K562 (cell line): ENCODE results near the gene COPS6. TPM values are rescaled to one million over a fixed set of nuclear protein-coding genes. Genes with fewer than 3 reads are reported as not detected.

Experiments used
- ATAC-seq: fragments of 200-7000 bp; cut with Tn5 transposase; 3 replicates; pipeline ENCODE4 v1.9.1; 2020; ENCODE audit warnings: moderate library complexity
- BruUV-seq: library from RNA; stranded (reverse); fragments of 400-500 nt; replicated peaks from 2 replicates; lab custom pipeline; 2021; lab: Mats Ljungman, UMichigan
- CTCF ChIA-PET: fragments of 300-600 bp; formaldehyde crosslinking; extraction: SDS; loops from one replicate; lab custom pipeline; 2021; ENCODE audit warnings: low intra/inter-chr PET ratio; lab: Yijun Ruan, JAX
- POLR2A ChIA-PET: fragments of 300-600, 350-650 bp; sonication (Branson Sonifier 250); formaldehyde crosslinking; extraction: SDS; loops from one replicate; lab custom pipeline; 2021; ENCODE audit warnings: antibody characterized with exemption, inconsistent platforms; lab: Yijun Ruan, JAX
- DNase-seq, 4 experiments: peaks; one replicate each; pipeline versions ENCODE4 v3.0.0 to v3.0.0-alpha.2; 2011 to 2018; ENCODE audit warnings: low spot score in 3 of 4, mixed read lengths in 3 of 4; ENCODE audit errors: extremely low read depth in 1 of 4
- FAIRE-seq: peaks from 2 replicates; lab custom pipeline; 2011; peaks lifted over from hg19 to GRCh38; lab: Jason Lieb, UNC
- H2AFZ ChIP-seq: 2 replicates; pipeline ENCODE4 v1.6.0; 2011; ENCODE audit warnings: low read depth, low read length, control low read depth, inconsistent platforms
- H3K27ac ChIP-seq: fragments of 200-600 bp; 3 replicates; pipeline ENCODE4 v1.8.0; 2011; ENCODE audit warnings: low read depth, mild to moderate bottlenecking, control low read depth, inconsistent platforms, low read length, moderate library complexity, mixed read lengths; ENCODE audit errors: extremely low read depth
- H3K27me3 ChIP-seq, 2 experiments: fragments of 300-600 bp in 1 of 2; 2 replicates in 1 of 2; 3 replicates in 1 of 2; pipeline versions ENCODE4 v1.6.0 to v1.8.0; 2011; ENCODE audit warnings: inconsistent platforms in 2 of 2, low read length in 2 of 2, mild to moderate bottlenecking in 1 of 2, mixed read lengths in 1 of 2, moderate library complexity in 1 of 2; ENCODE audit not compliant: control insufficient read depth in 2 of 2, insufficient read depth in 2 of 2
- H3K36me3 ChIP-seq: fragments of 300-600 bp; 3 replicates; pipeline ENCODE4 v1.8.0; 2011; ENCODE audit warnings: mild to moderate bottlenecking, low read length, inconsistent platforms; ENCODE audit not compliant: control insufficient read depth, insufficient read depth
- H3K4me1 ChIP-seq, 2 experiments: fragments of 200-600 bp in 1 of 2; replicated peaks in 1 of 2; 2 replicates in 1 of 2; 3 replicates in 1 of 2; pipeline versions ENCODE4 v1.5.1 to v1.8.0; 2011; ENCODE audit warnings: inconsistent platforms in 2 of 2, low read length in 2 of 2, mild to moderate bottlenecking in 1 of 2, mixed read lengths in 1 of 2, moderate library complexity in 1 of 2; ENCODE audit not compliant: control insufficient read depth in 2 of 2, insufficient read depth in 2 of 2
- H3K4me2 ChIP-seq: 2 replicates; pipeline ENCODE4 v1.6.1; 2011; ENCODE audit warnings: low read length, control low read depth, inconsistent platforms, mixed read lengths; ENCODE audit not compliant: insufficient read depth
- H3K4me3 ChIP-seq: fragments of 200-600 bp; sonication (generic), shearing (Covaris generic); 2 replicates; pipeline ENCODE4 v1.5.1; 2016; ENCODE audit warnings: control low read depth, inconsistent platforms
- H3K79me2 ChIP-seq: fragments of 200-600 bp; 3 replicates; pipeline ENCODE4 v1.8.0; 2011; ENCODE audit warnings: low read length, inconsistent platforms; ENCODE audit not compliant: control insufficient read depth, insufficient read depth
- H3K9ac ChIP-seq, 2 experiments: 2 replicates each; pipeline versions ENCODE4 v1.6.0 to v1.6.1; 2011; ENCODE audit warnings: low read depth in 2 of 2, low read length in 2 of 2, control low read depth in 1 of 2, inconsistent platforms in 1 of 2, mild to moderate bottlenecking in 1 of 2, mixed read lengths in 1 of 2; ENCODE audit not compliant: insufficient read depth in 1 of 2
- H3K9me1 ChIP-seq: one replicate; pipeline ENCODE4 v1.6.0; 2011; ENCODE audit warnings: inconsistent platforms, mild to moderate bottlenecking, low read length, moderate library complexity; ENCODE audit not compliant: control insufficient read depth, insufficient read depth
- H3K9me3 ChIP-seq: replicated peaks from 2 replicates; pipeline ENCODE4 v1.5.1; 2011; ENCODE audit warnings: low read depth, low read length, inconsistent platforms; ENCODE audit not compliant: control insufficient read depth, insufficient read depth
- H4K20me1 ChIP-seq: replicated peaks from 2 replicates; pipeline ENCODE4 v1.6.1; 2011; ENCODE audit warnings: low read length, inconsistent platforms, mixed read lengths; ENCODE audit not compliant: control insufficient read depth, insufficient read depth
- GTF2F1 ChIP-seq: IDR thresholded peaks from 2 replicates; pipeline ENCODE4 v1.6.1; 2011; ENCODE audit warnings: low read depth, low read length, improper control_type of control experiment
- POLR2A ChIP-seq: fragments of 450-650 bp; conservative IDR thresholded peaks from 2 replicates; pipeline ENCODE4 v1.6.1; 2016
- POLR2G ChIP-seq: fragments of 200-400 bp; formaldehyde crosslinking; IDR thresholded peaks from 2 replicates; pipeline ENCODE4 v1.6.1; 2017; ENCODE audit warnings: low read depth, mild to moderate bottlenecking, antibody characterized with exemption, low read length, moderate library complexity
- RBFOX2 ChIP-seq: fragments of 200-400 bp; formaldehyde crosslinking; IDR thresholded peaks from 2 replicates; pipeline ENCODE4 v1.6.1; 2017; ENCODE audit warnings: low read depth, mild to moderate bottlenecking, low read length, moderate library complexity
- RFX1 ChIP-seq: fragments of 450-650 bp; IDR thresholded peaks from 2 replicates; pipeline ENCODE4 v1.6.1; 2016; ENCODE audit warnings: mild to moderate bottlenecking, moderate library complexity
- WGBS: fragments of 100-300 bp; shearing (Covaris generic); methylation state at CpG from one replicate; pipeline ENCODE4 v1.1.6; 2016; ENCODE audit warnings: low coverage, mixed read lengths; ENCODE audit not compliant: insufficient coverage; ENCODE audit errors: missing lambda C conversion rate; 5-methylcytosine and 5-hydroxymethylcytosine counted together
- in situ Hi-C: fragments of 300-500 bp; cut with MboI; formaldehyde crosslinking; loops from 4 replicates; pipeline ENCODE4 v1.15.0; 2018; ENCODE audit warnings: inconsistent platforms, mixed read lengths
- intact Hi-C: fragments of 100-400 bp; cut with micrococcal nuclease; formaldehyde crosslinking; loops from 2 replicates; pipeline ENCODE4 v1.14.2; 2022
- polyA plus RNA-seq, 8 experiments: library from polyadenylated mRNA; depleted of rRNA in 4 of 8; stranded (reverse) in 5 of 8; unstranded in 3 of 8; fragments of >200 nt; fragmentation: Nextera tagmentation in 2 of 8; fragmentation: Illumina TruSeq in 1 of 8; extraction: Ambion mirVana in 2 of 8; extraction: Trizol in 1 of 8; gene quantifications; 2 replicates each; pipeline versions ENCODE4 v1.2.1 to v1.2.3, GENCODE V29; 2011 to 2014; ENCODE audit warnings: inconsistent platforms in 1 of 8, missing spikeins in 1 of 8
- total RNA-seq, 7 experiments: library from RNA; depleted of rRNA in 6 of 7; stranded (reverse); fragments of >200 nt in 6 of 7; fragmentation: Illumina TruSeq in 2 of 7; extraction: Trizol in 2 of 7; gene quantifications; 2 replicates each; pipeline versions ENCODE4 v1.2.1 to v1.2.3, GENCODE V29; 2011 to 2021; ENCODE audit warnings: low replicate concordance in 1 of 7
- TF ChIP-seq, protein P1 (sequence below), 2 experiments: fragments of 450-650 bp in 1 of 2; IDR thresholded peaks; 2 replicates each; pipeline ENCODE4 v1.6.1; 2011 to 2017; ENCODE audit warnings: low read depth in 2 of 2, antibody characterized with exemption in 1 of 2, borderline replicate concordance in 1 of 2, low read length in 1 of 2, mild to moderate bottlenecking in 1 of 2, mixed read lengths in 1 of 2; ENCODE audit not compliant: control insufficient read depth in 1 of 2

The COPS6 gene
- total and polyA plus RNA-seq, 9 of the 15 experiments (the other 6 are each of a cell fraction or from before 2014, with no cell fraction given), result 63.0 to 331 (median 168) TPM

DNA sequence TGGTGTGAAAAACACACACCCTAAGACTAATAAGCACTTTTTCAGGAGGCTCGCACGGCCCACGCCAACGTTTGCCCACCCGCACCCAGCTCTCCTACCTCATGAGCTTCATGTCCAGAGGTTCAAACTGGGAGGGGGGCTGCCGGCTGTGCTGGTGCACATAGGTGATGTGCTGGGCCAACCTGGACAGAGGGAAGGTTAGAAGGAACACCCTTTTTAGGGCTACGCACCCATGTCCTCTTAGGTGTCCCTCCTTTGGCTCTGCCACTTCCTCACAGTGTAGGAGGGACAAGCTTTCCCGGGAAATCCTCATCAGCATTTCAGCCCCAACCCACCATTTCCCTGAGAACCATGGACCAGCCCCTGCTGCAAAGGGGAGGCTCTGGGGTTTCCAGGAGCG, 6.5 kb downstream of the COPS6 start (continued):
- TF ChIP-seq, protein P1, sequence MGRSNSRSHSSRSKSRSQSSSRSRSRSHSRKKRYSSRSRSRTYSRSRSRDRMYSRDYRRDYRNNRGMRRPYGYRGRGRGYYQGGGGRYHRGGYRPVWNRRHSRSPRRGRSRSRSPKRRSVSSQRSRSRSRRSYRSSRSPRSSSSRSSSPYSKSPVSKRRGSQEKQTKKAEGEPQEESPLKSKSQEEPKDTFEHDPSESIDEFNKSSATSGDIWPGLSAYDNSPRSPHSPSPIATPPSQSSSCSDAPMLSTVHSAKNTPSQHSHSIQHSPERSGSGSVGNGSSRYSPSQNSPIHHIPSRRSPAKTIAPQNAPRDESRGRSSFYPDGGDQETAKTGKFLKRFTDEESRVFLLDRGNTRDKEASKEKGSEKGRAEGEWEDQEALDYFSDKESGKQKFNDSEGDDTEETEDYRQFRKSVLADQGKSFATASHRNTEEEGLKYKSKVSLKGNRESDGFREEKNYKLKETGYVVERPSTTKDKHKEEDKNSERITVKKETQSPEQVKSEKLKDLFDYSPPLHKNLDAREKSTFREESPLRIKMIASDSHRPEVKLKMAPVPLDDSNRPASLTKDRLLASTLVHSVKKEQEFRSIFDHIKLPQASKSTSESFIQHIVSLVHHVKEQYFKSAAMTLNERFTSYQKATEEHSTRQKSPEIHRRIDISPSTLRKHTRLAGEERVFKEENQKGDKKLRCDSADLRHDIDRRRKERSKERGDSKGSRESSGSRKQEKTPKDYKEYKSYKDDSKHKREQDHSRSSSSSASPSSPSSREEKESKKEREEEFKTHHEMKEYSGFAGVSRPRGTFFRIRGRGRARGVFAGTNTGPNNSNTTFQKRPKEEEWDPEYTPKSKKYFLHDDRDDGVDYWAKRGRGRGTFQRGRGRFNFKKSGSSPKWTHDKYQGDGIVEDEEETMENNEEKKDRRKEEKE (IDR thresholded peaks at IDR 0.05; ENCODE audit: borderline replicate concordance in 1 of 2, control insufficient read depth in 1 of 2, low read depth in 2 of 2, low read length in 1 of 2), result 0 out of 4 replicates have a peak, but pooled peaks of 1 of the 2 experiments have one; percentile 45

DNA sequence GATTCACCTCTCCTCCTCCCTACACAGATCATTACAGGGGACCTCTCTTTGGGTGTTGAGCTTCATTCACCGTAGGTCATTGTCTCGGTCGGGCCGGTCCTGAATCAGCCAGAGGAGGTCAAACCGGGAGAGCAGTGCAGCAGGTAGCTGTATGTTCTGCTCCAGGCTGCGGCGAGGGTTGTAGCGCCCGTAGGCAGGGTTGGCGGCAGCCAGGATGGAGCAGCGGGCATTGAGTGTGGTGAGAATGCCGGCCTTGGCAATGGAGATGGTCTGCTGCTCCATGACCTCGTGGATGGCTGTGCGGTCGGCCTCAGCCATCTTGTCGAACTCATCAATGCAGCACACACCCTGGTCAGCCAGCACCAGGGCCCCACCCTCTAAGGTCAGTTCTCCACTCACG, 6.9 kb downstream of the COPS6 start:
- Histone ChIP-seq H3K27ac (no peak overlapping the region), H3K9me1 (peaks cover 3% of the 10 kb centered on the region), H2AFZ (no peak overlapping the region), H4K20me1 (peaks cover 61% of the 10 kb centered on the region), H3K9me3 (no peaks in the 10 kb centered on the region)
- in situ Hi-C loops, result no loop called here
- ChIA-PET POLR2A (interaction anchor here (0.9 to 1.4 kb wide), 6 partner anchors 10 to 106 kb away, joined by 3 to 8 read pairs (median 4); no protein-coding TSS in a partner anchor), CTCF (no interaction called here)
- no peak for ATAC-seq
- intact Hi-C loops, result no loop called here
- WGBS, result 95% methylated on average over 17 of the region's 17 CpGs
- no peak for FAIRE-seq
- TF ChIP-seq RFX1 (no peak), GTF2F1 (no peak), POLR2G (peak; percentile 72), POLR2A (peak; percentile 20; the same call in 1 of the 2 replicates), RBFOX2 (peak; percentile 76)
- TF ChIP-seq, all 486 proteins: peak for 3
- no TSS peak for BruUV-seq
- no peak overlapping the region for H3K4me2 ChIP-seq
- peaks cover 5 to 19% of the 10 kb centered on the region in 2 experiments; a peak in 4 of 5 replicates for H3K4me1 ChIP-seq
- no peak for DNase-seq
- H3K79me2 ChIP-seq, result peaks cover 46% of the 10 kb centered on the region
- peak overlapping the region in 1 of 2 experiments; percentile 47; a peak in 1 of 4 replicates for H3K9ac ChIP-seq
- no peaks in the 10 kb centered on the region for H3K27me3 ChIP-seq
- no peak overlapping the region for H3K4me3 ChIP-seq
- H3K36me3 ChIP-seq, result peaks cover 97% of the 10 kb centered on the region
